Common myeloid progenitor, CD34-positive (primary cell): Measurements from ENCODE around the gene PPP4R1. TPM values are rescaled to one million over a fixed set of nuclear protein-coding genes. Genes with fewer than 3 reads are reported as not detected.
A peak's percentile ranks its signal among the peaks of the same experiment; 100 is the strongest.

Source experiments
- CTCF ChIA-PET: fragments of 350-600 bp; sonication (Branson Sonifier 250); formaldehyde crosslinking; loops from one replicate; lab custom pipeline; 2021; ENCODE audit warnings: antibody characterized with exemption; lab: Charles Lee
- POLR2A ChIA-PET: fragments of 350-600 bp; sonication (Branson Sonifier 250); formaldehyde crosslinking; loops from one replicate; lab custom pipeline; 2021; ENCODE audit warnings: antibody characterized with exemption; lab: Charles Lee
- DNase-seq, 3 donors: peaks; one replicate each; pipeline versions ENCODE4 v3.0.0 to v3.0.0-alpha.2; 2013
- H3K27ac ChIP-seq, 2 experiments: 1 replicate in 1 of 2; 2 replicates in 1 of 2; pipeline ENCODE4 v1.7.0; 2013; ENCODE audit warnings: inconsistent platforms in 2 of 2, low read length in 2 of 2, mild to moderate bottlenecking in 2 of 2, low read depth in 1 of 2, moderate library complexity in 1 of 2; ENCODE audit not compliant: severe bottlenecking in 2 of 2, insufficient read depth in 1 of 2, poor library complexity in 1 of 2
- H3K27me3 ChIP-seq, 5 experiments: replicated peaks in 2 of 5; 1 replicate in 3 of 5; 2 replicates in 2 of 5; pipeline versions ENCODE4 v1.6.1 to v1.7.0; 2013; ENCODE audit warnings: low read length in 4 of 5, mild to moderate bottlenecking in 2 of 5, moderate library complexity in 2 of 5, inconsistent platforms in 1 of 5; ENCODE audit not compliant: insufficient read depth in 5 of 5, control insufficient read depth in 4 of 5
- H3K36me3 ChIP-seq, 4 experiments: 1 replicate in 2 of 4; 2 replicates in 2 of 4; pipeline versions ENCODE4 v1.6.1 to v1.7.0; 2013; ENCODE audit warnings: low read length in 3 of 4, control low read depth in 1 of 4, mild to moderate bottlenecking in 1 of 4; ENCODE audit not compliant: control insufficient read depth in 4 of 4, insufficient read depth in 4 of 4
- H3K4me1 ChIP-seq, 4 experiments: 1 replicate in 3 of 4; 2 replicates in 1 of 4; pipeline versions ENCODE4 v1.6.1 to v1.7.1; 2013; ENCODE audit warnings: low read length in 3 of 4, mild to moderate bottlenecking in 3 of 4, control low read depth in 1 of 4, inconsistent platforms in 1 of 4, moderate library complexity in 1 of 4; ENCODE audit not compliant: control insufficient read depth in 4 of 4, insufficient read depth in 4 of 4; ENCODE audit errors: control extremely low read depth in 1 of 4
- H3K4me3 ChIP-seq, 7 experiments: 1 replicate in 4 of 7; 2 replicates in 3 of 7; pipeline versions ENCODE4 v1.5.1 to v1.7.0; 2013; ENCODE audit warnings: mild to moderate bottlenecking in 7 of 7, low read length in 6 of 7, moderate library complexity in 6 of 7, inconsistent platforms in 2 of 7, low read depth in 2 of 7, control low read depth in 1 of 7; ENCODE audit not compliant: insufficient read depth in 4 of 7, control insufficient read depth in 1 of 7; ENCODE audit errors: extremely low read depth in 1 of 7
- H3K9me3 ChIP-seq, 5 experiments: 1 replicate in 4 of 5; 2 replicates in 1 of 5; pipeline versions ENCODE4 v1.6.1 to v1.7.1; 2013; ENCODE audit warnings: low read length in 4 of 5, mild to moderate bottlenecking in 2 of 5, inconsistent platforms in 1 of 5, low read depth in 1 of 5, moderate library complexity in 1 of 5; ENCODE audit not compliant: control insufficient read depth in 4 of 5, insufficient read depth in 2 of 5; ENCODE audit errors: control extremely low read depth in 1 of 5
- WGBS: methylation state at CpG from one replicate; pipeline ENCODE4 v1.1.5; 2013; ENCODE audit not compliant: insufficient coverage; 5-methylcytosine and 5-hydroxymethylcytosine counted together
- polyA plus RNA-seq: library from polyadenylated mRNA; unstranded; fragments of 120-200 nt; gene quantifications from one replicate; pipeline ENCODE4 v1.2.1, GENCODE V29; 2013

PPP4R1 gene, protein sequence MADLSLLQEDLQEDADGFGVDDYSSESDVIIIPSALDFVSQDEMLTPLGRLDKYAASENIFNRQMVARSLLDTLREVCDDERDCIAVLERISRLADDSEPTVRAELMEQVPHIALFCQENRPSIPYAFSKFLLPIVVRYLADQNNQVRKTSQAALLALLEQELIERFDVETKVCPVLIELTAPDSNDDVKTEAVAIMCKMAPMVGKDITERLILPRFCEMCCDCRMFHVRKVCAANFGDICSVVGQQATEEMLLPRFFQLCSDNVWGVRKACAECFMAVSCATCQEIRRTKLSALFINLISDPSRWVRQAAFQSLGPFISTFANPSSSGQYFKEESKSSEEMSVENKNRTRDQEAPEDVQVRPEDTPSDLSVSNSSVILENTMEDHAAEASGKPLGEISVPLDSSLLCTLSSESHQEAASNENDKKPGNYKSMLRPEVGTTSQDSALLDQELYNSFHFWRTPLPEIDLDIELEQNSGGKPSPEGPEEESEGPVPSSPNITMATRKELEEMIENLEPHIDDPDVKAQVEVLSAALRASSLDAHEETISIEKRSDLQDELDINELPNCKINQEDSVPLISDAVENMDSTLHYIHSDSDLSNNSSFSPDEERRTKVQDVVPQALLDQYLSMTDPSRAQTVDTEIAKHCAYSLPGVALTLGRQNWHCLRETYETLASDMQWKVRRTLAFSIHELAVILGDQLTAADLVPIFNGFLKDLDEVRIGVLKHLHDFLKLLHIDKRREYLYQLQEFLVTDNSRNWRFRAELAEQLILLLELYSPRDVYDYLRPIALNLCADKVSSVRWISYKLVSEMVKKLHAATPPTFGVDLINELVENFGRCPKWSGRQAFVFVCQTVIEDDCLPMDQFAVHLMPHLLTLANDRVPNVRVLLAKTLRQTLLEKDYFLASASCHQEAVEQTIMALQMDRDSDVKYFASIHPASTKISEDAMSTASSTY
- polyA plus RNA-seq: 56.7 TPM

DNA sequence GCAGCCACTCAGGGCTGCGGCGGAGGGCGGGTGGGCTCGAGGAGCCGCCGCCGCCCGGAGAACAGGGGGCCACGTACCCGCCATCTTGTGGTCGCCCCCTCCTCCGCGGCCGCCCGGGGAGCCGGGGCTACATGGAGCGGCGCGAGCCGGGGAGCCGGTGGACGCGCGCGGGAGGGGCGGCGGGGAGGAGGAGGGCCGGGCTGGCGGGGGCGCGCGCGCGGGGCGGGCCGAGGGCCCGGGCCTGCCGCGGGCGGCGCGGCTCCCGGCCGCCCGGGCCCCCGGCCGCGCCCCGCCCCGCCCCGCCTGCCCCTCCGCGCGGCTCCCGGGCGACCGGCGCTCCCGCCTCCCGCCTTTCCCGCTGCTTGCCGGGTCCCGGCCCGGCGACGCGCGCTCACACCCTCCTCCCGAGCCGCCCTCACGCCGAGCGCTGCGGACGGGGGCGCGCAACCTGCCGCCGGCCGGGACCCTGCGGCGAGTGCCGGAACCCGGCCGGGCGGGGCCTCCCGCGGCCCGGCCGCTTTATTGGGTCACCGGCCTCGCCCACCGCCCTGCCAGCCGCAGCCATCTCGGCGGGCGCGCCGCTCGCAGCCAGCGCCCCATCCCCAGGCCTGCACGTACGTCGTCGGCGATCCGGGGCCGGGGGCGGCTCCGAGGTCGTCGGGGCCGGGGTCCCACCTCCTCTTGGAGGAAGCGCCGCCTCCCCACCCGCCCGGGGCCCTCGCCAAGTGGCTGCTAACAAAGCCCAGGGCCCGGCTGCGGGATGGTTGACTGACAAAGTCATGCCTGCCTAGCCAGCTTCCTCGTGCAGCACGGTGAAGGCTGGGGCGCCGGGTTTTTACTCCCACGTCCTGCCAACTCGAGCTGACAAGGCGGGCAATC lies at the start of gene PPP4R1:
Gene PPP4R1, minus strand, starts transcription at position 159 of the 879 bp plus-strand sequence. Its CDS starts 75 bp downstream, at position 84.
- ChIA-PET CTCF (interaction anchor here (0.7 to 2.5 kb wide), 7 partner anchors 11 to 159 kb away, joined by 3 to 9 read pairs (median 3); no protein-coding TSS in a partner anchor), POLR2A (interaction anchor here (1.6 kb wide), 1 partner anchor 58 kb away, joined by 3 read pairs; no protein-coding TSS in a partner anchor)
- Histone ChIP-seq H3K27ac (peak within 1 kb of the TSS; percentile 78 to 88), H3K4me3 (peak within 1 kb of the TSS; percentile 70 to 89 (median 81)), H3K4me1 (peaks cover 12 to 38% (median 25%) of the 10 kb centered on the region in 4 experiments), H3K36me3 (peaks cover 7 to 9% (median 8%) of the 10 kb centered on the region in 4 experiments), H3K27me3 (no peaks in the 10 kb centered on the region), H3K9me3 (no peaks in the 10 kb centered on the region)
- WGBS: 0% methylated on average over 75 of the region's 127 CpGs
- peak; percentile 69 to 92 (median 88) for DNase-seq

- ChIA-PET CTCF (interaction anchor here (1.4 to 2.7 kb wide), 2 partner anchors 22 to 88 kb away, joined by 4 to 10 read pairs; no protein-coding TSS in a partner anchor), POLR2A (no interaction called here)
- Histone ChIP-seq H3K4me1 (no peaks in the 10 kb centered on the region), H3K27me3 (no peaks in the 10 kb centered on the region), H3K4me3 (no peak overlapping the region), H3K36me3 (no peaks in the 10 kb centered on the region), H3K27ac (no peak overlapping the region), H3K9me3 (no peaks in the 10 kb centered on the region)
- no peak for DNase-seq
- 98% methylated on average over 7 of the region's 8 CpGs for WGBS
Measured at GRCh38 chr18:9663377-9663776, 49.0 kb upstream of the PPP4R1 start.

- POLR2A ChIA-PET: interaction anchor here (0.6 kb wide), 1 partner anchor 29 kb away, joined by 4 read pairs; no protein-coding TSS in a partner anchor
- peak in 2 of 3 donors; percentile 15 to 17 for DNase-seq
- Histone ChIP-seq H3K9me3 (no peaks in the 10 kb centered on the region), H3K36me3 (no peaks in the 10 kb centered on the region), H3K4me3 (no peak overlapping the region), H3K4me1 (no peaks in the 10 kb centered on the region), H3K27ac (no peak overlapping the region), H3K27me3 (no peaks in the 10 kb centered on the region)
- WGBS: 100% methylated on average over 1 of the region's 1 CpG
- CTCF ChIA-PET: interaction anchor here (0.9 to 2.7 kb wide), 7 partner anchors 9 to 93 kb away, joined by 3 to 10 read pairs (median 3); no protein-coding TSS in a partner anchor
Measured at GRCh38 chr18:9661564-9661963, 47.2 kb upstream of the PPP4R1 start.

- Histone ChIP-seq H3K4me1 (no peaks in the 10 kb centered on the region), H3K27me3 (no peaks in the 10 kb centered on the region), H3K4me3 (no peak overlapping the region), H3K9me3 (no peaks in the 10 kb centered on the region), H3K36me3 (no peaks in the 10 kb centered on the region), H3K27ac (no peak overlapping the region)
- WGBS: over 99% methylated on average over 15 of the region's 24 CpGs
- DNase-seq: no peak
- ChIA-PET POLR2A (no interaction called here), CTCF (interaction anchor here (0.8 kb wide), 1 partner anchor 40 kb away, joined by 4 read pairs; no protein-coding TSS in a partner anchor)
Measured at GRCh38 chr18:9659499-9660375, 45.4 kb upstream of the PPP4R1 start.

DNA sequence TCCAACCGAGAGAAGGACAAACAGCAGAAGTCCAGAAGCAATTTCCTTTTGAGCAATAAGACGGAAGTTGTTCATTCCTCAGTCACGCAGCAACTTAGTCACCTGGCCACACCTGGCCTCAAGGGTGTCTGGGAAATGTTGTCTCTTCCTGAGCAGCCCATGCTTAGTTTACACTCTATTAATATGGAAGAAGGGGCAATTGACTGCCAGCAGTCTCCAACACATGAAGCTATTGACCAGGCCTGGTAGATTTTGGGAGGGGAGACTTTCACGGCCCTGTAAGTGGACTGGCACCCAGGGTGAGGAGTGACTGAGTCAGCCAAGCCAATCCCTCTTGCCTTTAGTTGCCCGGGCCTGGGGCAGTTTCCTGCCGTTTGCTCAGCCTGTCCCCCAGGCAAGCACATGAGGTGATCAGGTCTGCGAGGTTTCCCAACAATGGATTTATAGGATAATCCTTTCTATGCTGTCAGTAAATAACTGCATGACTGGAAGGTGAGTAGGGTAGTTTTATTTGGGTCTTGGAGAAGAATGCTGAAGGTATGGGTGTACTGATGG lies 43.8 kb upstream of the PPP4R1 start:
- H3K4me1 ChIP-seq: no peaks in the 10 kb centered on the region
- ChIA-PET CTCF (no interaction called here), POLR2A (no interaction called here)
- H3K27me3 ChIP-seq: no peaks in the 10 kb centered on the region
- 96% methylated on average over 5 of the region's 7 CpGs for WGBS
- DNase-seq: no peak
- H3K27ac ChIP-seq: no peak overlapping the region
- no peaks in the 10 kb centered on the region for H3K9me3 ChIP-seq
- no peak overlapping the region for H3K4me3 ChIP-seq
- no peaks in the 10 kb centered on the region for H3K36me3 ChIP-seq
